Breast epithelium (tissue), 3 donors: ENCODE results near the gene DNAH7.

Source experiments
- CTCF ChIP-seq, 3 donors: fragments of 450-650 bp; IDR thresholded peaks; one replicate each; pipeline ENCODE4 v1.5.1; 2016 to 2017; ENCODE audit warnings: antibody characterized with exemption in 3 of 3, mild to moderate bottlenecking in 3 of 3, moderate library complexity in 3 of 3
- POLR2A ChIP-seq: fragments of 450-650 bp; IDR thresholded peaks from one replicate; pipeline ENCODE4 v1.6.1; 2016; ENCODE audit warnings: antibody characterized with exemption, mild to moderate bottlenecking, moderate library complexity

- TF ChIP-seq CTCF (IDR thresholded peaks at IDR 0.05) (peak in 1 of 3 donors; percentile 3), POLR2A (no peak)
Measured at GRCh38 chr2:196067088-196067382, 1.6 kb downstream of the DNAH7 start.
